ENCODE results near the gene NFKBIA.
A peak's percentile ranks its signal among the peaks of the same experiment; 100 is the strongest.

DNA sequence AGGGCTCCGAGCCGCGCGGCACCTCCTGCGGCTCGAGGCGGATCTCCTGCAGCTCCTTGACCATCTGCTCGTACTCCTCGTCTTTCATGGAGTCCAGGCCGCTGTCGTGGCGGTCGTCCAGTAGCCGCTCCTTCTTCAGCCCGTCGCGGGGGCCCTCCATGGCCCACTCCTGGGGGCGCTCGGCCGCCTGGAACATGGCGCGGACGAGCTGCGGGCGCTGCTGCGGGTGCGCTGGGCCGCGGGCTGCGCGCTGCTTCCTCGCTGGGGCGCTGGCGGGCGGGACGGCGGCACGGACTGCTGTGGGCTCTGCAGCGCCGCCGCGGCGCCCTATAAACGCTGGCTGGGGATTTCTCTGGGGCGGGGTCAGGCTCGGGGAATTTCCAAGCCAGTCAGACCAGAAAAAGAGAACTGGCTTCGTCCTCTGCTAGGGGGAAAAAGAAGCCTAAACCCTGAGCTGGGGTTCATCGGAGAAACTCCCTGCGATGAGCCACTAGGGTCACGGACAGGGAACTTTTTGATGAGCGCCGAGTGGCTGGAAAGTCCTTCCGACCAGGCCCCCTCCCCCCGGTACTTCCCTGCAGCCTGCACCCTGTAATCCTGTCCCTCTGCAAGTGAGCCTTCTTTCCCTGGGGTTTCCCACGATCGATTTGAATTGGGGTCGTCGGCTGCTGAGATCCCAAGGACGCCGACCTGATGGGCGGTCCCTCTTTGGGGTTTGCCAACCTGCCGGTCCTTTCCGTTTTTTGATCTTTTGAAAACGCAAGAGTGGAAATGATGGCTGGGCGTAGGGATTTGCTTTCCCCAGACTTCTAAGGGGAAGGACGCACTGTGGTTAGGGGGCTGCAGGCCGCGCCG, at the start of gene NFKBIA:
- TF ChIP-seq, protein P1, sequence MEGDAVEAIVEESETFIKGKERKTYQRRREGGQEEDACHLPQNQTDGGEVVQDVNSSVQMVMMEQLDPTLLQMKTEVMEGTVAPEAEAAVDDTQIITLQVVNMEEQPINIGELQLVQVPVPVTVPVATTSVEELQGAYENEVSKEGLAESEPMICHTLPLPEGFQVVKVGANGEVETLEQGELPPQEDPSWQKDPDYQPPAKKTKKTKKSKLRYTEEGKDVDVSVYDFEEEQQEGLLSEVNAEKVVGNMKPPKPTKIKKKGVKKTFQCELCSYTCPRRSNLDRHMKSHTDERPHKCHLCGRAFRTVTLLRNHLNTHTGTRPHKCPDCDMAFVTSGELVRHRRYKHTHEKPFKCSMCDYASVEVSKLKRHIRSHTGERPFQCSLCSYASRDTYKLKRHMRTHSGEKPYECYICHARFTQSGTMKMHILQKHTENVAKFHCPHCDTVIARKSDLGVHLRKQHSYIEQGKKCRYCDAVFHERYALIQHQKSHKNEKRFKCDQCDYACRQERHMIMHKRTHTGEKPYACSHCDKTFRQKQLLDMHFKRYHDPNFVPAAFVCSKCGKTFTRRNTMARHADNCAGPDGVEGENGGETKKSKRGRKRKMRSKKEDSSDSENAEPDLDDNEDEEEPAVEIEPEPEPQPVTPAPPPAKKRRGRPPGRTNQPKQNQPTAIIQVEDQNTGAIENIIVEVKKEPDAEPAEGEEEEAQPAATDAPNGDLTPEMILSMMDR (IDR thresholded peaks at IDR 0.05 in 8 of 11, conservative IDR thresholded peaks at IDR 0.05 in 3 of 11) = peak in 8 of 11 experiments; percentile 8 to 60 (median 39)
- TF ChIP-seq POLR2AphosphoS5 (IDR thresholded peaks at IDR 0.05) (peak; percentile 96 to 99 (median 98)), POLR2A (IDR thresholded peaks at IDR 0.05) (peak; percentile 82 to 99 (median 99))

Data from spleen (tissue), 7 donors.